ENCODE data around the gene MYPOP.

GRCh38 chr19:45879971-45880370, 22.4 kb downstream of the MYPOP start:
- TF ChIP-seq CTCF (conservative IDR thresholded peaks at IDR 0.05): no peak
- TF ChIP-seq EZH2 (IDR thresholded peaks at IDR 0.05; ENCODE audit: low read depth): no peak
